Endothelial cell of umbilical vein (primary cell): ENCODE results near the gene RDX. TPM values are rescaled to one million over a fixed set of nuclear protein-coding genes. Genes with fewer than 3 reads are reported as not detected.

Experiments
- BruUV-seq: library from RNA; stranded (reverse); fragments of 400-500 nt; replicated peaks from 2 replicates; lab custom pipeline; 2021; lab: Mats Ljungman, UMichigan
- CTCF ChIA-PET: fragments of 300-600, 350-600 bp; sonication (Branson Sonifier 250); formaldehyde crosslinking; loops from one replicate; lab custom pipeline; 2021; ENCODE audit warnings: antibody characterized with exemption, inconsistent platforms; lab: Charles Lee
- POLR2A ChIA-PET: fragments of 300-600, 350-600 bp; sonication (Branson Sonifier 250); formaldehyde crosslinking; loops from one replicate; lab custom pipeline; 2021; ENCODE audit warnings: antibody characterized with exemption, inconsistent platforms; lab: Charles Lee
- DNase-seq: peaks from one replicate; pipeline ENCODE4 v3.0.0-alpha.2; 2011; ENCODE audit warnings: low read depth, low spot score
- FAIRE-seq: peaks from 2 replicates; lab custom pipeline; 2011; peaks lifted over from hg19 to GRCh38; lab: Jason Lieb, UNC
- H2AFZ ChIP-seq: 2 replicates; pipeline ENCODE4 v1.6.0; 2012; ENCODE audit warnings: low read depth, low read length, control low read depth, inconsistent platforms
- H3K27ac ChIP-seq: 2 replicates; pipeline ENCODE4 v1.5.1; 2011; ENCODE audit warnings: low read depth, mild to moderate bottlenecking, control low read depth, low read length, moderate library complexity; ENCODE audit not compliant: insufficient read depth
- H3K27me3 ChIP-seq, 2 experiments: 2 replicates each; pipeline versions ENCODE4 v1.6.0 to v1.6.1; 2011; ENCODE audit warnings: low read length in 2 of 2, mixed read lengths in 1 of 2; ENCODE audit not compliant: control insufficient read depth in 2 of 2, insufficient read depth in 2 of 2
- H3K36me3 ChIP-seq, 2 experiments: 2 replicates in 1 of 2; 3 replicates in 1 of 2; pipeline ENCODE4 v1.5.1; 2011; ENCODE audit warnings: low read length in 2 of 2, mild to moderate bottlenecking in 1 of 2, moderate library complexity in 1 of 2; ENCODE audit not compliant: control insufficient read depth in 2 of 2, insufficient read depth in 2 of 2; ENCODE audit errors: extremely low read depth in 1 of 2
- H3K4me1 ChIP-seq: 3 replicates; pipeline ENCODE4 v1.5.1; 2011; ENCODE audit warnings: mild to moderate bottlenecking, low read length; ENCODE audit not compliant: control insufficient read depth, insufficient read depth; ENCODE audit errors: extremely low read depth
- H3K4me2 ChIP-seq: 2 replicates; pipeline ENCODE4 v1.6.1; 2011; ENCODE audit warnings: low read length, control low read depth, mixed read lengths; ENCODE audit not compliant: insufficient read depth
- H3K4me3 ChIP-seq, 3 experiments: fragments of 200-600 bp in 1 of 3; sonication (generic), shearing (Covaris generic) in 1 of 3; replicated peaks in 1 of 3; 2 replicates each; pipeline ENCODE4 v1.5.1; 2011 to 2016; ENCODE audit warnings: control low read depth in 3 of 3, low read length in 3 of 3, mild to moderate bottlenecking in 2 of 3, inconsistent platforms in 1 of 3, low read depth in 1 of 3, moderate library complexity in 1 of 3; ENCODE audit not compliant: insufficient read depth in 1 of 3
- H3K79me2 ChIP-seq: 2 replicates; pipeline ENCODE4 v1.6.0; 2012; ENCODE audit warnings: low read length, inconsistent platforms; ENCODE audit not compliant: control insufficient read depth, insufficient read depth
- H3K9ac ChIP-seq: replicated peaks from 2 replicates; pipeline ENCODE3; 2011; ENCODE audit warnings: low read length, control low read depth; ENCODE audit not compliant: insufficient read depth; ENCODE audit errors: extremely low read depth
- H3K9me1 ChIP-seq: replicated peaks from 3 replicates; pipeline ENCODE4 v1.6.0; 2011; ENCODE audit warnings: mild to moderate bottlenecking, low read length; ENCODE audit not compliant: control insufficient read depth, insufficient read depth; ENCODE audit errors: extremely low read depth
- H3K9me3 ChIP-seq: replicated peaks from 2 replicates; pipeline ENCODE4 v1.5.1; 2012; ENCODE audit warnings: low read length, inconsistent platforms; ENCODE audit not compliant: control insufficient read depth, insufficient read depth
- H4K20me1 ChIP-seq: replicated peaks from 2 replicates; pipeline ENCODE3; 2011; ENCODE audit warnings: mild to moderate bottlenecking, low read length; ENCODE audit not compliant: control insufficient read depth, insufficient read depth; ENCODE audit errors: extremely low read depth
- CTCF ChIP-seq, 2 donors: IDR thresholded peaks; 1 replicate in 1 of 2; 2 replicates in 1 of 2; pipeline ENCODE4 v1.5.1; 2011; ENCODE audit warnings: low read length in 2 of 2, mild to moderate bottlenecking in 2 of 2, moderate library complexity in 2 of 2, control low read depth in 1 of 2, inconsistent platforms in 1 of 2, low read depth in 1 of 2; ENCODE audit not compliant: insufficient read depth in 1 of 2; ENCODE audit errors: extremely low read depth in 1 of 2
- EZH2 ChIP-seq: IDR thresholded peaks from 2 replicates; pipeline ENCODE4 v1.6.1; 2012; ENCODE audit warnings: borderline replicate concordance, low read depth, mild to moderate bottlenecking, moderate library complexity, low read length, inconsistent platforms; ENCODE audit not compliant: severe bottlenecking
- FOS ChIP-seq: IDR thresholded peaks from 2 replicates; pipeline ENCODE4 v1.6.1; 2011; ENCODE audit warnings: mild to moderate bottlenecking, low read length, moderate library complexity, borderline replicate concordance; ENCODE audit not compliant: insufficient read depth
- GATA2 ChIP-seq: IDR thresholded peaks from 2 replicates; pipeline ENCODE4 v1.7.0; 2011; ENCODE audit warnings: low read depth, mild to moderate bottlenecking, moderate library complexity, mixed read lengths, low read length; ENCODE audit not compliant: insufficient read length, insufficient read depth
- JUN ChIP-seq: IDR thresholded peaks from 2 replicates; pipeline ENCODE4 v1.6.1; 2011; ENCODE audit warnings: borderline replicate concordance, low read depth; ENCODE audit not compliant: insufficient read length, insufficient read depth
- MAX ChIP-seq: IDR thresholded peaks from 2 replicates; pipeline ENCODE4 v1.6.1; 2011; ENCODE audit not compliant: insufficient read depth, insufficient read length
- MYC ChIP-seq: IDR thresholded peaks from one replicate; pipeline ENCODE4 v1.6.1; 2011; ENCODE audit warnings: mild to moderate bottlenecking, low read depth, low read length
- POLR2A ChIP-seq: IDR thresholded peaks from 2 replicates; pipeline ENCODE4 v1.6.1; 2012; ENCODE audit warnings: low read depth, mild to moderate bottlenecking, control low read depth, low read length
- POLR2AphosphoS5 ChIP-seq: IDR thresholded peaks from 2 replicates; pipeline ENCODE4 v1.6.1; 2012; ENCODE audit warnings: low read depth, mild to moderate bottlenecking, control low read depth, low read length, moderate library complexity; ENCODE audit not compliant: insufficient read depth
- dilution Hi-C: fragments of 300-500 bp; cut with MboI; formaldehyde crosslinking; loops from one replicate; pipeline ENCODE4 v1.15.0; 2019; ENCODE audit warnings: low sequenced_read_pairs; ENCODE audit not compliant: extremely low pct_ligation_motif_present
- intact Hi-C: fragments of 100-400 bp; cut with micrococcal nuclease; formaldehyde crosslinking; loops from one replicate; pipeline ENCODE4 v1.10.0; 2022
- polyA plus RNA-seq, 4 experiments: library from polyadenylated mRNA; depleted of rRNA in 3 of 4; stranded (reverse) in 3 of 4; unstranded in 1 of 4; fragments of >200 nt; gene quantifications; 2 replicates each; pipeline versions ENCODE4 v1.2.1 to v1.2.3, GENCODE V29; 2011 to 2012; ENCODE audit warnings: missing spikeins in 1 of 4
- total RNA-seq: library from RNA; stranded (reverse); gene quantifications from 2 replicates; pipeline ENCODE4 v1.2.3, GENCODE V29; 2021

The RDX gene
- total and polyA plus RNA-seq, 2 donors (not counting 3 experiments of a cell fraction or from before 2014, with no cell fraction given) = 47.9 to 280 TPM

- Histone ChIP-seq H3K9me1 (no peaks in the 10 kb centered on the region), H3K27ac (no peak overlapping the region), H2AFZ (no peak overlapping the region), H3K9ac (no peak overlapping the region), H3K27me3 (no peaks in the 10 kb centered on the region), H3K9me3 (no peaks in the 10 kb centered on the region), H3K4me2 (no peak overlapping the region), H3K4me3 (no peak overlapping the region), H3K4me1 (peaks cover 7% of the 10 kb centered on the region), H3K36me3 (no peaks in the 10 kb centered on the region), H4K20me1 (no peaks in the 10 kb centered on the region), H3K79me2 (no peaks in the 10 kb centered on the region)
- CTCF ChIA-PET = interaction anchor here (1.4 kb wide), 1 partner anchor 232 kb away, joined by 3 read pairs; no protein-coding TSS in a partner anchor
- no TSS peak for BruUV-seq
- POLR2A ChIA-PET = no interaction called here
- DNase-seq (no peak), FAIRE-seq (no peak)
- TF ChIP-seq JUN (no peak), MYC (no peak), POLR2AphosphoS5 (no peak), MAX (no peak), GATA2 (no peak), FOS (no peak), POLR2A (no peak), CTCF (IDR thresholded peaks at IDR 0.05; ENCODE audit: extremely low read depth in 1 of 2, insufficient read depth in 1 of 2, low read depth in 1 of 2, low read length in 2 of 2) (no peak), EZH2 (no peak)
- intact Hi-C loops = no loop called here
- dilution Hi-C loops = no loop called here
These were observed 119.9 kb downstream of the RDX start for GRCh38 chr11:110176366-110177085.
